Neural cell (in vitro differentiated cells): ENCODE results near the gene SIGLEC15. TPM values are rescaled to one million over a fixed set of nuclear protein-coding genes. Genes with fewer than 3 reads are reported as not detected.

Experiments
- H2AFZ ChIP-seq: fragments of 200-600, 300-800 bp; sonication (generic), shearing (Covaris generic); 2 replicates; pipeline ENCODE4 v1.6.0; 2014; ENCODE audit warnings: low read depth, mild to moderate bottlenecking, antibody characterized with exemption, low read length, moderate library complexity
- H3F3A ChIP-seq: fragments of 200-600 bp; shearing (Covaris generic); 2 replicates; pipeline ENCODE4 v1.6.1; 2016; ENCODE audit warnings: mild to moderate bottlenecking, moderate library complexity, mixed read lengths, antibody characterized with exemption, low read length; ENCODE audit not compliant: insufficient read depth, poor library complexity, severe bottlenecking
- H3K27ac ChIP-seq: fragments of 200-600, 300-800 bp; sonication (generic), shearing (Covaris generic); 2 replicates; pipeline ENCODE4 v1.5.1; 2014; ENCODE audit warnings: mild to moderate bottlenecking, low read length, moderate library complexity
- H3K27me3 ChIP-seq: fragments of 300-800, 200-600 bp; sonication (generic), shearing (Covaris generic); 2 replicates; pipeline ENCODE4 v1.6.0; 2014; ENCODE audit warnings: mild to moderate bottlenecking, low read depth, low read length, moderate library complexity; ENCODE audit not compliant: insufficient read depth
- H3K36me3 ChIP-seq: fragments of 300-800, 200-600 bp; sonication (generic), shearing (Covaris generic); 2 replicates; pipeline ENCODE4 v1.5.1; 2014; ENCODE audit warnings: mild to moderate bottlenecking, antibody characterized with exemption, low read length, moderate library complexity; ENCODE audit not compliant: insufficient read depth
- H3K4me2 ChIP-seq: fragments of 300-800, 200-600 bp; sonication (generic), shearing (Covaris generic); 2 replicates; pipeline ENCODE4 v1.6.0; 2014; ENCODE audit warnings: mild to moderate bottlenecking, low read length
- H3K4me3 ChIP-seq: fragments of 300-800, 200-600 bp; sonication (generic), shearing (Covaris generic); 2 replicates; pipeline ENCODE4 v1.5.1; 2014; ENCODE audit warnings: mild to moderate bottlenecking, low read length, moderate library complexity
- H3K79me2 ChIP-seq: fragments of 200-600 bp; shearing (Covaris generic); replicated peaks from 2 replicates; pipeline ENCODE4 v1.6.0; 2014; ENCODE audit warnings: mild to moderate bottlenecking, low read length, moderate library complexity; ENCODE audit not compliant: insufficient read depth
- H3K9ac ChIP-seq: fragments of 300-800, 200-600 bp; sonication (generic), shearing (Covaris generic); 2 replicates; pipeline ENCODE4 v1.6.1; 2016; ENCODE audit warnings: mild to moderate bottlenecking, low read length, mixed read lengths
- H3K9me2 ChIP-seq: fragments of 200-600 bp; shearing (Covaris generic); 2 replicates; pipeline ENCODE4 v1.6.1; 2016; ENCODE audit warnings: mild to moderate bottlenecking, low read length, mixed read lengths; ENCODE audit not compliant: insufficient read depth
- H3K9me3 ChIP-seq: fragments of 200-600, 300-800 bp; sonication (generic), shearing (Covaris generic); 2 replicates; pipeline ENCODE4 v1.6.1; 2016; ENCODE audit warnings: mild to moderate bottlenecking, mixed run types, low read length, moderate library complexity, mixed read lengths
- H4K20me1 ChIP-seq: fragments of 200-600 bp; shearing (Covaris generic); 2 replicates; pipeline ENCODE4 v1.6.1; 2016; ENCODE audit warnings: mild to moderate bottlenecking, mixed run types; ENCODE audit not compliant: insufficient read depth
- CTCF ChIP-seq: fragments of 450-650 bp; IDR thresholded peaks from 2 replicates; pipeline ENCODE4 v1.5.1; 2014; ENCODE audit warnings: antibody characterized with exemption, mild to moderate bottlenecking, moderate library complexity; ENCODE audit not compliant: poor library complexity, severe bottlenecking
- EP300 ChIP-seq: fragments of 450-650 bp; conservative IDR thresholded peaks from 2 replicates; pipeline ENCODE4 v1.6.1; 2014; ENCODE audit warnings: antibody characterized with exemption, mild to moderate bottlenecking, moderate library complexity; ENCODE audit not compliant: poor library complexity, severe bottlenecking
- EZH2 ChIP-seq: fragments of 200-600, 300-800 bp; shearing (Covaris generic), sonication (generic); IDR thresholded peaks from 2 replicates; pipeline ENCODE4 v1.6.1; 2014; ENCODE audit warnings: antibody characterized with exemption, low read length, borderline replicate concordance, mild to moderate bottlenecking; ENCODE audit not compliant: insufficient read depth, poor library complexity, severe bottlenecking
- MXI1 ChIP-seq: fragments of 450-650 bp; conservative IDR thresholded peaks from 2 replicates; pipeline ENCODE4 v1.6.1; 2014; ENCODE audit warnings: antibody characterized with exemption, mild to moderate bottlenecking; ENCODE audit not compliant: poor library complexity, severe bottlenecking
- POLR2AphosphoS5 ChIP-seq: IDR thresholded peaks from 2 replicates; pipeline ENCODE4 v1.6.1; 2012
- RAD21 ChIP-seq: fragments of 450-650 bp; conservative IDR thresholded peaks from 2 replicates; pipeline ENCODE4 v1.6.1; 2014; ENCODE audit warnings: antibody characterized with exemption, mild to moderate bottlenecking, moderate library complexity
- REST ChIP-seq: IDR thresholded peaks from 2 replicates; pipeline ENCODE4 v1.6.1; 2012; ENCODE audit warnings: borderline replicate concordance
- SMC3 ChIP-seq: fragments of 450-650 bp; conservative IDR thresholded peaks from 2 replicates; pipeline ENCODE4 v1.6.1; 2014; ENCODE audit warnings: antibody characterized with exemption, mild to moderate bottlenecking, moderate library complexity; ENCODE audit not compliant: poor library complexity
- TAF1 ChIP-seq: IDR thresholded peaks from 2 replicates; pipeline ENCODE4 v1.6.1; 2012; ENCODE audit warnings: low read depth
- polyA plus RNA-seq: library from polyadenylated mRNA; depleted of rRNA; stranded (reverse); fragments of >200 nt; gene quantifications from 2 replicates; pipeline ENCODE4 v1.2.3, GENCODE V29; 2014

Gene SIGLEC15
- polyA plus RNA-seq, 1 donor from 2014 or later = not detected

- Histone ChIP-seq H2AFZ (no peak overlapping the region), H3K27ac (no peak overlapping the region), H3K4me3 (no peak overlapping the region), H4K20me1 (no peaks in the 10 kb centered on the region), H3K4me2 (no peak overlapping the region), H3K9me2 (no peaks in the 10 kb centered on the region), H3F3A (no peaks in the 10 kb centered on the region), H3K79me2 (no peaks in the 10 kb centered on the region), H3K27me3 (no peaks in the 10 kb centered on the region), H3K9me3 (peaks cover 5% of the 10 kb centered on the region), H3K36me3 (peaks cover 17% of the 10 kb centered on the region), H3K9ac (no peak overlapping the region)
- TF ChIP-seq EZH2 (no peak), EP300 (no peak), SMC3 (no peak), CTCF (no peak), RAD21 (no peak), MXI1 (no peak), POLR2AphosphoS5 (no peak), TAF1 (no peak)
Observed at GRCh38 chr18:45860492-45860891, 35.0 kb downstream of the SIGLEC15 start.

GRCh38 chr18:45860971-45861370, 35.5 kb downstream of the SIGLEC15 start:
- Histone ChIP-seq H3K9me3 (peaks cover 5% of the 10 kb centered on the region), H3K27ac (no peak overlapping the region), H3K9ac (no peak overlapping the region), H3F3A (no peaks in the 10 kb centered on the region), H3K36me3 (peaks cover 18% of the 10 kb centered on the region), H3K4me2 (no peak overlapping the region), H4K20me1 (no peaks in the 10 kb centered on the region), H3K79me2 (no peaks in the 10 kb centered on the region), H3K27me3 (no peaks in the 10 kb centered on the region), H2AFZ (no peak overlapping the region), H3K4me3 (no peak overlapping the region), H3K9me2 (no peaks in the 10 kb centered on the region)
- TF ChIP-seq EZH2 (no peak), POLR2AphosphoS5 (no peak), CTCF (no peak), RAD21 (no peak), SMC3 (no peak), TAF1 (no peak), EP300 (no peak), REST (no peak)
